ENCODE measurements around the gene SAP130.

The SAP130 gene

GRCh38 chr2:127897531-127898211 is 130.2 kb downstream of the SAP130 start:
- DNase-seq, result no peak

GRCh38 chr2:127893494-127893893 is 134.4 kb downstream of the SAP130 start:
- DNase-seq, result no peak

- no peak for DNase-seq
Observed at GRCh38 chr2:127893033-127893432, 134.8 kb downstream of the SAP130 start.

DNA sequence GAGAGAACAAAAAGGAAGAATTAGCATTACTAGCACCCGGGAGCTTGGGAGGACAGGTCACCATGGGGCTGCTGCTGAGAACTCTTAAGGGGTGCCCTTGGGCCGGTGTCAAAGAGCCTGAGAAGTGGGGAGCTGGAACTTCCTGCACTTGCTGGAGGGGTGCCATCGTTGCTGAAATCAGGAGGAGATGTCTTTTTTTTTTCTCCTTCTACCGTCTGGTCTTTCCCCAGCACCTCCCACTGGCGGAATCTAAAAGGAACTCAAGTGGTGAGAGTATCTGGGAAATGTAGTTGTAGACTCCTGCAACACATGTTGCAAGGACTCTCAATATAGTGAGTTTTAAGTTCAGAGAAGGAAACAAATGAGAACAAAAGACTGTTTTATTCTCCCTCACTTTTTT is 136.0 kb downstream of the SAP130 start:
- DNase-seq, result no peak

Data from hypothalamus (tissue), 51 donors.